WTC11 (cell line): ENCODE data around the gene COG4. TPM values are rescaled to one million over a fixed set of nuclear protein-coding genes. Genes with fewer than 3 reads are reported as not detected.

Experiments
- ATAC-seq: fragments of 200-7000 bp; cut with Tn5 transposase; 2 replicates; pipeline ENCODE4 v1.10.0; 2021; ENCODE audit warnings: mild to moderate bottlenecking, moderate library complexity
- CTCF ChIA-PET: fragments of 300-600 bp; sonication (Branson Sonifier 250); formaldehyde crosslinking; loops from one replicate; lab custom pipeline; 2021; ENCODE audit warnings: antibody characterized with exemption; lab: Charles Lee
- POLR2A ChIA-PET: fragments of 350-600 bp; sonication (Branson Sonifier 250); formaldehyde crosslinking; loops from one replicate; lab custom pipeline; 2021; ENCODE audit warnings: antibody characterized with exemption; lab: Charles Lee
- DNase-seq: peaks from one replicate; pipeline ENCODE4 v3.0.0; 2021; ENCODE audit warnings: low spot score
- H3K27ac Mint-ChIP-seq: 2 replicates; pipeline ENCODE4 v1.8.0; 2021; ENCODE audit warnings: mixed read lengths
- H3K27me3 Mint-ChIP-seq: 2 replicates; pipeline ENCODE4 v1.8.0; 2021; ENCODE audit warnings: low read depth, mild to moderate bottlenecking, moderate library complexity, mixed read lengths
- H3K36me3 Mint-ChIP-seq: 2 replicates; pipeline ENCODE4 v1.8.0; 2021; ENCODE audit warnings: mixed read lengths
- H3K4me1 Mint-ChIP-seq: 2 replicates; pipeline ENCODE4 v1.8.0; 2022; ENCODE audit warnings: mixed read lengths
- H3K4me3 Mint-ChIP-seq: 2 replicates; pipeline ENCODE4 v1.8.0; 2021; ENCODE audit warnings: mild to moderate bottlenecking, moderate library complexity, mixed read lengths
- H3K9me3 Mint-ChIP-seq: 2 replicates; pipeline ENCODE4 v1.8.0; 2021; ENCODE audit warnings: mixed read lengths
- AFF4 ChIP-seq: sonication (generic); formaldehyde crosslinking; IDR thresholded peaks from 2 replicates; pipeline ENCODE4 v1.8.1; 2023; ENCODE audit warnings: mild to moderate bottlenecking, missing genetic modification reagents, borderline replicate concordance
- ESRRA ChIP-seq: sonication (generic); formaldehyde crosslinking; IDR thresholded peaks from 2 replicates; pipeline ENCODE4 v1.8.1; 2022; ENCODE audit warnings: mild to moderate bottlenecking, missing genetic modification reagents, borderline replicate concordance
- ETV6 ChIP-seq: sonication (generic); formaldehyde crosslinking; IDR thresholded peaks from 2 replicates; pipeline ENCODE4 v1.8.1; 2022; ENCODE audit warnings: mild to moderate bottlenecking, missing genetic modification reagents
- FOXK1 ChIP-seq: sonication (generic); formaldehyde crosslinking; IDR thresholded peaks from 2 replicates; pipeline ENCODE4 v1.8.0; 2022; ENCODE audit warnings: mild to moderate bottlenecking, moderate library complexity, missing genetic modification reagents
- GRHL2 ChIP-seq: fragments of 250-450 bp; sonication (Bioruptor Pico); IDR thresholded peaks from 2 replicates; pipeline ENCODE4 v1.8.0; 2022; ENCODE audit warnings: mild to moderate bottlenecking, moderate library complexity; ENCODE audit not compliant: insufficient replicate concordance, severe bottlenecking
- JAZF1 ChIP-seq: fragments of 250-450 bp; sonication (Bioruptor Pico); IDR thresholded peaks from 2 replicates; pipeline ENCODE4 v1.9.0; 2021; ENCODE audit warnings: moderate library complexity, mild to moderate bottlenecking, inconsistent platforms
- KAT7 ChIP-seq: sonication (generic); formaldehyde crosslinking; IDR thresholded peaks from 2 replicates; pipeline ENCODE4 v1.8.1; 2023; ENCODE audit warnings: missing genetic modification reagents, mild to moderate bottlenecking, borderline replicate concordance
- OVOL2 ChIP-seq: fragments of 250-450 bp; sonication (Bioruptor Pico); IDR thresholded peaks from 2 replicates; pipeline ENCODE4 v1.9.0; 2021; ENCODE audit warnings: mild to moderate bottlenecking, borderline replicate concordance
- SMAD4 ChIP-seq: sonication (generic); formaldehyde crosslinking; IDR thresholded peaks from 2 replicates; pipeline ENCODE4 v1.8.0; 2022; ENCODE audit warnings: mild to moderate bottlenecking, missing genetic modification reagents
- TEAD1 ChIP-seq: sonication (generic); formaldehyde crosslinking; IDR thresholded peaks from 2 replicates; pipeline ENCODE4 v1.8.0; 2022; ENCODE audit warnings: mild to moderate bottlenecking, missing genetic modification reagents
- TEAD4 ChIP-seq: sonication (generic); formaldehyde crosslinking; IDR thresholded peaks from 2 replicates; pipeline ENCODE4 v1.8.0; 2022; ENCODE audit warnings: mild to moderate bottlenecking, missing genetic modification reagents
- ZNF138 ChIP-seq: sonication (generic); formaldehyde crosslinking; conservative IDR thresholded peaks from 2 replicates; pipeline ENCODE4 v1.8.1; 2022; ENCODE audit warnings: mild to moderate bottlenecking, moderate library complexity, missing genetic modification reagents
- ZNF532 ChIP-seq: fragments of 250-450 bp; sonication (Bioruptor Pico); IDR thresholded peaks from 2 replicates; pipeline ENCODE4 v1.9.0; 2021; ENCODE audit warnings: mild to moderate bottlenecking, borderline replicate concordance
- total RNA-seq: library from RNA; stranded (reverse); gene quantifications from 3 replicates; pipeline ENCODE4 v1.2.3, GENCODE V29; 2021
- TF ChIP-seq, protein P1 (sequence below): sonication (generic); formaldehyde crosslinking; IDR thresholded peaks from 2 replicates; pipeline ENCODE4 v1.8.1; 2023; ENCODE audit warnings: mild to moderate bottlenecking, missing genetic modification reagents
- TF ChIP-seq, protein P2 (sequence below): sonication (generic); formaldehyde crosslinking; IDR thresholded peaks from 2 replicates; pipeline ENCODE4 v1.8.0; 2023; ENCODE audit warnings: missing genetic modification reagents, mild to moderate bottlenecking, borderline replicate concordance

The COG4 gene
- total RNA-seq, 1 experiment from 2014 or later: 56.6 TPM

GRCh38 chr16:70463235-70463634 is 60.1 kb downstream of the COG4 start:
- no peaks in the 10 kb centered on the region for H3K36me3 Mint-ChIP-seq
- CTCF ChIA-PET: interaction anchor here (0.6 to 1.2 kb wide), 2 partner anchors 7 to 44 kb away, joined by 4 read pairs; no protein-coding TSS in a partner anchor
- ATAC-seq (no peak), DNase-seq (no peak)
- H3K4me3 Mint-ChIP-seq: no peak overlapping the region
- no peaks in the 10 kb centered on the region for H3K4me1 Mint-ChIP-seq
- TF ChIP-seq KAT7 (CRISPR knock-in tag): no peak
- TF ChIP-seq, protein P1, sequence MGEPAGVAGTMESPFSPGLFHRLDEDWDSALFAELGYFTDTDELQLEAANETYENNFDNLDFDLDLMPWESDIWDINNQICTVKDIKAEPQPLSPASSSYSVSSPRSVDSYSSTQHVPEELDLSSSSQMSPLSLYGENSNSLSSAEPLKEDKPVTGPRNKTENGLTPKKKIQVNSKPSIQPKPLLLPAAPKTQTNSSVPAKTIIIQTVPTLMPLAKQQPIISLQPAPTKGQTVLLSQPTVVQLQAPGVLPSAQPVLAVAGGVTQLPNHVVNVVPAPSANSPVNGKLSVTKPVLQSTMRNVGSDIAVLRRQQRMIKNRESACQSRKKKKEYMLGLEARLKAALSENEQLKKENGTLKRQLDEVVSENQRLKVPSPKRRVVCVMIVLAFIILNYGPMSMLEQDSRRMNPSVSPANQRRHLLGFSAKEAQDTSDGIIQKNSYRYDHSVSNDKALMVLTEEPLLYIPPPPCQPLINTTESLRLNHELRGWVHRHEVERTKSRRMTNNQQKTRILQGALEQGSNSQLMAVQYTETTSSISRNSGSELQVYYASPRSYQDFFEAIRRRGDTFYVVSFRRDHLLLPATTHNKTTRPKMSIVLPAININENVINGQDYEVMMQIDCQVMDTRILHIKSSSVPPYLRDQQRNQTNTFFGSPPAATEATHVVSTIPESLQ (CRISPR knock-in tag): no peak
- TF ChIP-seq JAZF1: no peak
- TF ChIP-seq ZNF532: no peak
- no peak for TF ChIP-seq TEAD1
- TF ChIP-seq ESRRA (CRISPR knock-in tag): no peak
- TF ChIP-seq, protein P2, sequence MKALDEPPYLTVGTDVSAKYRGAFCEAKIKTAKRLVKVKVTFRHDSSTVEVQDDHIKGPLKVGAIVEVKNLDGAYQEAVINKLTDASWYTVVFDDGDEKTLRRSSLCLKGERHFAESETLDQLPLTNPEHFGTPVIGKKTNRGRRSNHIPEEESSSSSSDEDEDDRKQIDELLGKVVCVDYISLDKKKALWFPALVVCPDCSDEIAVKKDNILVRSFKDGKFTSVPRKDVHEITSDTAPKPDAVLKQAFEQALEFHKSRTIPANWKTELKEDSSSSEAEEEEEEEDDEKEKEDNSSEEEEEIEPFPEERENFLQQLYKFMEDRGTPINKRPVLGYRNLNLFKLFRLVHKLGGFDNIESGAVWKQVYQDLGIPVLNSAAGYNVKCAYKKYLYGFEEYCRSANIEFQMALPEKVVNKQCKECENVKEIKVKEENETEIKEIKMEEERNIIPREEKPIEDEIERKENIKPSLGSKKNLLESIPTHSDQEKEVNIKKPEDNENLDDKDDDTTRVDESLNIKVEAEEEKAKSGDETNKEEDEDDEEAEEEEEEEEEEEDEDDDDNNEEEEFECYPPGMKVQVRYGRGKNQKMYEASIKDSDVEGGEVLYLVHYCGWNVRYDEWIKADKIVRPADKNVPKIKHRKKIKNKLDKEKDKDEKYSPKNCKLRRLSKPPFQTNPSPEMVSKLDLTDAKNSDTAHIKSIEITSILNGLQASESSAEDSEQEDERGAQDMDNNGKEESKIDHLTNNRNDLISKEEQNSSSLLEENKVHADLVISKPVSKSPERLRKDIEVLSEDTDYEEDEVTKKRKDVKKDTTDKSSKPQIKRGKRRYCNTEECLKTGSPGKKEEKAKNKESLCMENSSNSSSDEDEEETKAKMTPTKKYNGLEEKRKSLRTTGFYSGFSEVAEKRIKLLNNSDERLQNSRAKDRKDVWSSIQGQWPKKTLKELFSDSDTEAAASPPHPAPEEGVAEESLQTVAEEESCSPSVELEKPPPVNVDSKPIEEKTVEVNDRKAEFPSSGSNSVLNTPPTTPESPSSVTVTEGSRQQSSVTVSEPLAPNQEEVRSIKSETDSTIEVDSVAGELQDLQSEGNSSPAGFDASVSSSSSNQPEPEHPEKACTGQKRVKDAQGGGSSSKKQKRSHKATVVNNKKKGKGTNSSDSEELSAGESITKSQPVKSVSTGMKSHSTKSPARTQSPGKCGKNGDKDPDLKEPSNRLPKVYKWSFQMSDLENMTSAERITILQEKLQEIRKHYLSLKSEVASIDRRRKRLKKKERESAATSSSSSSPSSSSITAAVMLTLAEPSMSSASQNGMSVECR (CRISPR knock-in tag): no peak
- TF ChIP-seq TEAD4 (CRISPR knock-in tag): no peak
- no peak for TF ChIP-seq FOXK1 (CRISPR knock-in tag)
- no peak for TF ChIP-seq AFF4 (CRISPR knock-in tag)
- TF ChIP-seq ETV6 (CRISPR knock-in tag): no peak
- no peak for TF ChIP-seq SMAD4 (CRISPR knock-in tag)
- no peak for TF ChIP-seq ZNF138 (CRISPR knock-in tag)
- no peak for TF ChIP-seq GRHL2 (CRISPR knock-in tag)
- no peak for TF ChIP-seq OVOL2 (CRISPR knock-in tag)
- no peak overlapping the region for H3K27ac Mint-ChIP-seq
- no peaks in the 10 kb centered on the region for H3K27me3 Mint-ChIP-seq
- H3K9me3 Mint-ChIP-seq: no peaks in the 10 kb centered on the region
- POLR2A ChIA-PET: no interaction called here
